HG02870 (cell line): Measurements from ENCODE around the gene TRMT44.

Experiments used
- ATAC-seq: cut with Tn5 transposase; IDR thresholded peaks from one replicate; pipeline ENCODE4 v1.9.1; 2021; ENCODE audit warnings: mild to moderate bottlenecking, moderate library complexity; ENCODE audit not compliant: unreplicated experiment

TRMT44 gene

DNA sequence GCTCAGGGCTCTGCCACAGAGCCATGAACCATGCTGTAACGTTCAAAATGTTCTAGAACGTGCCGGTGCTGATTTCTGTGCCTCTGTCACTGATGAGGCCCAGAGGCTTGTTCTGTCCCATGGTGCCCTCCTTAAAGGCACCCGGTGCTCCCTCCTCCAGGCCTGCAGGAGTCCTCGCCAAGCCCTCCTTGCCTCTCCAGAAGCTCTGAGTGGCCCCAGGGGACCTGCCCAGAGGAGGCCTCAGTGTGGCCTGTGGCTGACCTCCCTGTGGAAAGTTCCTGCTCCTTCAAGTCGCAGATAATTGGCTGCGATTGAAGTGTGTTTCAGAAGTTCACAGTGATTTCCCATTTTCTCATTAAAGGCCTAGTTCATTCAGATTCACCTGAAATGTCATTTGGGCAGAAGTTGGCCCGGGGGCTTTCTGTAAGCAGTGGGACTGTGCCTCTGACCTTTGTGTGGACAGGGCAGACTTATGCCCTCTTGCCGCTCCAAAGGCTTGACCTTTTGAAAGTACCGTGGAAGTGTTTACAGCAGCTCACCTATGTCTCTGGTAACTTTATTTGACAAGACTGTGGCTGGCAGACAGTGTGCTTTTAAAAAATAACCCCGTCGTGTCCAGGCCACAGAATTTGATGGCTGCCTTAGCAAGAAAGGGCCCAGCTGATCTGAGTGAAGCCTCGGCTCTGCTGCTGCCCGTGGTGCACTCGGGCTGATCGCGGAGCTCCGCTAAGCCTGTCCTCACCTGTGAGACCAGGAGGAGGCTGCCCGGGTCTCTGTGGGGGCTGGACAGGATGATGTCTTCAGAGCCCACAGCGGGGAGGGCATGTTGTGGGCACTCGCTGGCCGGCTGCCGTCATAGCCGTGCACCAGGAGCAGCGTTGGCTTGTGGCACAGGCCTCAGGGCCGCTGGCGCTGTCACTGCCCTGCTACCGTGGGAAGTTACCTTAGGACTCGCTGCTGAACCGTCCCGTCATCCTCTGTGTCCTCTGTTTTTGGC lies 25.3 kb downstream of the TRMT44 start:
- no peak for ATAC-seq

DNA sequence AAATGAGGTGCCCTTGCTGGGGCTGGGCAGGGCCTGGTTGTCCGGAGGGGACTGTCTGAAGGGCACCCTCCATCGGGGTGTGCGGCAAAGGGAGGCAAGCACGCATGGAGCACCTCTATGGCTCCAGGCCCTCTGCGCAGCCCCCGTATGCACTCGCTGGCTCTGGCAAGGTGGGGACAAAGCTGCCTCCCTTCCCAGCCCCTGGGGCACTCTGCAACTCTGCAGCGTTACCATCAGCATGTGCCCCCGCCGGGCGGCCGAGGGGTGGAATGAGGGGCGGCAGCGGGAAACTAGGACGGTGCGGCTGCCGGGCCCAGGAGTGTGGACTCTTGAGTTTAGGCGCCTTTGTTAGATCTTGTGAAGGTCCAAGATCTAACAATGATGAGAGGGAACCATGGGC lies 26.4 kb downstream of the TRMT44 start:
- ATAC-seq: no peak

GRCh38 chr4:8468746-8469535 lies 28.4 kb downstream of the TRMT44 start:
- ATAC-seq: peak; percentile 65

DNA sequence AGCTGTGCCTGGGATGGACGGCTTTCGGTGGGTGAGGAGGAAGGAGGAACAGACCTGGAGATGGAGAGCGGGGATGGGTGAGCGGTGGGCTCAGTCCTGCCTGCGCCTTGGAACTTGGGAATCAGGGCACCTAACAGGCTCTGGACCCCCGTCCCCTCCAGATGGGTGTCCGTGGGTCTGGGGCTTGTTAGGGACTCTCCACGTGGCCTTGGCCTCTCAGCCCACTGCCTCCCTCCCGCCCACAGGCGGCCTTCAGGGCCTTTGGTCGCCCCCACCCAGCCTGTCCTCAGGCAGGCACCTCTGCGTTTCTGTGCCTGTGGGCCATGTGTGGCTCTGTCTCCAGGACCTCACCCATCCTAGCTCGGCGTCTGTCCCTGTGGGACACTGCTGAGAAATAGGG lies 29.0 kb downstream of the TRMT44 start:
- no peak for ATAC-seq

GRCh38 chr4:8470451-8471024 lies 30.0 kb downstream of the TRMT44 start:
- ATAC-seq: no peak

- no peak for ATAC-seq
Observed at GRCh38 chr4:8471211-8471875, 30.8 kb downstream of the TRMT44 start.

- ATAC-seq: no peak
Observed at GRCh38 chr4:8472158-8472688, 31.6 kb downstream of the TRMT44 start.

DNA sequence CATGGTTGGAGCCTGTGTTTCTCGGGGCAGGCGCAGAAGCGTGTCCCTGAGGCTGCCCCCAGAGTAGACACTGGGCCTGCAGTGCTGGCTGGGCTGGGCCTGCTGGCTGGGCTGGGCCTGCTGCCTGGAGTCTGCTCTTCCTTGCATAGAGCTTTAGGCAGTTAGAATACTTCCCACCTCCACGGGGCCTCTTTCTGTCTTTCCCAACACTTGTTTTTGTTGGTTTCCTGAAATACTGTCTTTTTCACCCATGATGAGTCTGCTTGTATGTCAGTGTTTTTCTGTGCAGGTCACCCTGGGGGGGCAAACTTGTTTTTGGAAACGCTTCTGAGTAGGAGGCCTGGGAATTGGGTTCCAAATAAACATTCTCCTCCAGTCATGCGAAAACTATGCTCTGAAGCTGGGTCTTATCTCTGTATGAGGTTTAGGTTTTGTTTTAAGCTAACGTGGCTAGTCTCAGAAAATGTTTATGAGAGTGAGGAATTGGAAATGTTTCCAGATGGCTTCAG lies 32.2 kb downstream of the TRMT44 start:
- ATAC-seq: no peak

GRCh38 chr4:8473198-8473919 lies 32.8 kb downstream of the TRMT44 start:
- no peak for ATAC-seq

DNA sequence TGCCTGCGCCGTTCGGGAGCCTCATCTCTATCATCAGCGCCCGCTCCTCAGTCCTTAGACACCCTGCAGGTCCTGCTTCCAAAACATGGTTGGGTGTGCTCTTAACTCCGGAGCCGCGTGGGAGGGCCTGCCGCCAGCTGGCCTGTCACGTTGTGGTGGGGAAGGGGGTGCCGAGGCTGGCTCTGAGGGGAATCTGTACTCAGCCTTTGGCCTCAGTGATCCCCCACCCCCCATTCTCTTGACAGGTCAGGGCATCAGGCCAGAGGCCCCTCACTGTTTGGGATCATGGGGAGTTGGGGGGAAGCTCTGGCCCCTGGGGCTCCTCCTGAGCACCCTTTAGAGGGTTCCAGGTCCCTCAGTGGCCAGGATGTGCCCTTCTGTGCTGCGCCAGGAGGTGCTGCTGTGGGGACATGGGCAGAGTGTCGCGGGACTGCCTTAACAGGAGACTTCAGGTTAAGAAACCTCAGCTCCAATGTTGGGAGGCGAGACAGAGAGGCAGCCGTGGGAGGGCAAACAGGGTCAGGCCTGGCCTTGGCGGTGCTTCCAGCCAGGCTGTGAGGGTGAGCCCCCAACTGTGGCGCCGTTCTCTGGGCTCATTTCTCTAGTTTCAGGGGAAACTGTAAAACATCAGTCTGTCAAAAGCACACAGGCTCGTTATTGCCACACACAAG lies 33.5 kb downstream of the TRMT44 start:
- no peak for ATAC-seq

DNA sequence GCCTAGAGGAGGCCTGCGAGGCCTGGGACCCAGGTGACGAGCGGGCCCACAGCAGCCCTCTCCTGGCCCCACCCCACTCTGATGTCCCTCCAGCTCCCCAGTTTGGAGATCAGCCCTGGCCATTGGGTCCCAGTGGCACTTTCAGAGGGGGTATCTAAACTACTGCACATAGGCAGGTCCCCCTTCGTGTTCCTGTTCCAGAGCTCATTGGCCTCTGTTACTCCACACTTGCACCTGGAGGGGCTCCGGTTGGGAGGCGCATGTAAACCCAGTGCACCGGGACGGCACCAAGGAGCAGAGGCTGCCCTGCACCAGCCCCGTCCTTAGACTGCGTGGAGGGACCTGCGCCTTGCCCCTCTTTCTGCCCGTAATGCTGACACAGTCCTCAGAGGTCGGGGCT lies 34.3 kb downstream of the TRMT44 start:
- no peak for ATAC-seq

DNA sequence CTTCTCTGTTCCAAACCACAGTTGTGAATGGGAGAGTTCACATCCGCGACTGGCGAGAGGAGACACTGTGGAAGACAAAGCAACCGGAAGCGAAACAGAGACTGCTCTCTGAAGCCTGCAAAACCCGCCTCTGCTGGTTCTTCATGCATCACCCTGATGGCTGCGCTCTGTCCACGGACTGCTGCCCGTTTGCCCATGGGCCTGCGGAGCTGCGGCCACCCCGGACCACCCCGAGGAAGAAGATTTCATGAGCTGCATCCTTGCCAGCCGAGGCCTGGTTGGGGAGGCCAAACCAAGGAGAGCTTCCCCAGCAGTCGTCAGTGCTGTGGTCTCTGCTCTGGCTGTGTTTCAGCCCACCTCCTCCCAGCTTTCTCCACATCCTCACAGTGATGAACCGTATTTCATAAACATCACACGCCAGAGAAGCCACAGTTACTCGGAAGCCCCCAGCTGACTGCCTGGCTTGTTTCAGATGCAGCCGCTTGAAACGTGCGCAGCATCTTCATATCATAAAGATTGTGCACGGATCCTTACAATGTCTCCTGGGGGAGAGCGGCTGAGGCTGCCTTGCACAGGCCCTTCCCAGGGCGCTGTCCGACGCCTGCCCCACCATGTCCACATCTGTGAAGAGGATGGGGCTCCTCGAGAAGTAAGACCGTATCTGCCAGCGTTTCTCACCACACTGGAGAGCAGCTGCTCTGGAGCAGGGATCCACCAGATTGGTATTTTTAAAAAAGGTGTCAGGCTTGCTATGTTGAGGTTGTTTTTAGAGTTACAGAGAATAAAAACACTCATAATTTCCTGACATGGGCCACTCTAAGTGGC lies 35.4 kb downstream of the TRMT44 start:
- ATAC-seq: no peak

GRCh38 chr4:8477095-8477635 lies 36.6 kb downstream of the TRMT44 start:
- ATAC-seq: no peak

DNA sequence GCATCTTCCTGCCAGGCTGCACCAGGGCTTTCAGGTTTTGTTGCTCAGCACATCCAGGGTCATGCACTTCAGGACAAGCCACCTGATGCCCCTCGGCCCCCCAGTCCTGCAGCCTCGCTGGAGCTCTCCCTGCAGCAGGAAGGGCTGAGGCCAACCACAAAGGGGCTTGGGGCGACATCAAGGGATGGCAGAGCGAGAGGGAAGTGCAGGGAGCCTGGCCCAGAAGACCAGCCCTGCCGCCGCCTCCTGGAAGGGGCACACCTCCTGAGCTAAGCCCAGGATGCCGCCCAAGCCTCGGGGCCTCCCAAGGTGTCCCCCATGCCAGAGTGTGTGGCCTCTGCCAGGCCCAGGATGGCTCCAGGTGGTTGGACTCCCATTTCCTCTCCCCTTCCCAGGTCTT lies 37.1 kb downstream of the TRMT44 start:
- ATAC-seq: no peak

DNA sequence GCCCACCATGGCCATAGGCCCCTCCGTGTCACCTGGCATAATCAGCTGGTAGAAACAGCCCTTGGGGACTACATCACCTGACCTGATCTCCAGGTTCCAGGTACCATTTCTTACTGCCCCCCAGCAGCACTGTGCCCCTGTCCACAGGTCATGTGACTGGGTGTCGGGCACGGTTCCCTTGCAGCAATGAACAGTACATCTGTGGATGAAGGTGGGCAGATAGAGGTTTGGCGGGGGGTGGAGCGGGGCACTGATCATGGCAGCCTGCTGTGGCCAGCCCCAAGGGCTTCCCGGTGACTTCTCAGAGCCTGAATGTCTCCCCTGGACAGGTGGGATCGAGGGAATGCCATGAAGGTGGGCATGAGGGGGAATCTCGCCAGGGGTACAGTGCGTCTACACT lies 37.8 kb downstream of the TRMT44 start:
- ATAC-seq: no peak

- ATAC-seq: no peak
Observed at GRCh38 chr4:8478801-8479744, 38.5 kb downstream of the TRMT44 start.

- ATAC-seq: no peak
Observed at GRCh38 chr4:8480221-8480620, 39.6 kb downstream of the TRMT44 start.
